HepG2 (cell line): ENCODE data around the gene RBSN.

Source experiments
- MBD4 ChIP-seq: IDR thresholded peaks from 2 replicates; pipeline ENCODE4 v1.6.1; 2012; ENCODE audit warnings: low read length, inconsistent platforms, borderline replicate concordance
- POLR2A ChIP-seq, 2 experiments: IDR thresholded peaks; 2 replicates each; pipeline ENCODE4 v1.6.1; 2011; ENCODE audit warnings: low read depth in 2 of 2, low read length in 2 of 2, mild to moderate bottlenecking in 1 of 2, moderate library complexity in 1 of 2; ENCODE audit not compliant: insufficient read depth in 1 of 2
- TOE1 ChIP-seq: sonication (generic); formaldehyde crosslinking; IDR thresholded peaks from 2 replicates; pipeline ENCODE4 v1.4.0; 2020; ENCODE audit warnings: mild to moderate bottlenecking, missing genetic modification reagents
- TF ChIP-seq, protein P1 (sequence below): sonication (generic); formaldehyde crosslinking; IDR thresholded peaks from 2 replicates; pipeline ENCODE4 v1.9.0; 2021; ENCODE audit warnings: missing genetic modification reagents, mild to moderate bottlenecking, borderline replicate concordance

DNA sequence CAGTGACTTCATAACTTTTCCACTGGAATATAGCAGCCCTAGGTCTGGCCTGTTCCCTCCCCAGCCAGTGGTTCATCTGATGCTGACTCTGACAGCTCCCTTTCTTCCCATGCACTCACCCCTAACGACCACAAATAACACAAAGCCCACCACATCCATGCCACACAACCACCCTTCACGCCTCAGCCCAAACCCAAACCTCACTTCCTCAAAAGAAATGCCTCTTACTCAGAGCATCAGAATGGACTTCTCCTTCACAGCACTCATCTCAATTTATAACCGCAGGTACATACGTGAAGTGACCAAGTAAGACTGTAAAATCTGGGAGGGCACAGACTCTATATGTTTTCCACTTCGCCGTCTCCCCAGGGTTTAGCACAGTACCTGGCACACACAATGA, 1.1 kb downstream of the RBSN start:
- TF ChIP-seq, protein P1, sequence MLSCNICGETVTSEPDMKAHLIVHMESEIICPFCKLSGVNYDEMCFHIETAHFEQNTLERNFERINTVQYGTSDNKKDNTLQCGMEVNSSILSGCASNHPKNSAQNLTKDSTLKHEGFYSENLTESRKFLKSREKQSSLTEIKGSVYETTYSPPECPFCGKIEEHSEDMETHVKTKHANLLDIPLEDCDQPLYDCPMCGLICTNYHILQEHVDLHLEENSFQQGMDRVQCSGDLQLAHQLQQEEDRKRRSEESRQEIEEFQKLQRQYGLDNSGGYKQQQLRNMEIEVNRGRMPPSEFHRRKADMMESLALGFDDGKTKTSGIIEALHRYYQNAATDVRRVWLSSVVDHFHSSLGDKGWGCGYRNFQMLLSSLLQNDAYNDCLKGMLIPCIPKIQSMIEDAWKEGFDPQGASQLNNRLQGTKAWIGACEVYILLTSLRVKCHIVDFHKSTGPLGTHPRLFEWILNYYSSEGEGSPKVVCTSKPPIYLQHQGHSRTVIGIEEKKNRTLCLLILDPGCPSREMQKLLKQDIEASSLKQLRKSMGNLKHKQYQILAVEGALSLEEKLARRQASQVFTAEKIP: no peak
- TF ChIP-seq TOE1 (no peak), POLR2A (IDR thresholded peaks at IDR 0.05; ENCODE audit: insufficient read depth in 1 of 2, low read depth in 2 of 2, low read length in 2 of 2) (no peak), MBD4 (no peak)
